HEK293 (cell line): ENCODE measurements around the gene N4BP2L1.
A peak's percentile ranks its signal among the peaks of the same experiment; 100 is the strongest.

Experiments
- CTCF ChIA-PET: fragments of 350-600 bp; formaldehyde crosslinking; extraction: SDS; loops from one replicate; lab custom pipeline; 2021; ENCODE audit warnings: antibody characterized with exemption; lab: Yijun Ruan, JAX
- POLR2A ChIA-PET: fragments of 300-600 bp; formaldehyde crosslinking; extraction: SDS; loops from one replicate; lab custom pipeline; 2020; ENCODE audit warnings: antibody characterized with exemption, inconsistent platforms; lab: Yijun Ruan, JAX
- H3K27ac ChIP-seq: fragments of 200-500 bp; sonication (Bioruptor generic); 2 replicates; pipeline ENCODE4 v1.5.1; 2014; ENCODE audit warnings: low read depth, low read length, control low read depth, inconsistent platforms; ENCODE audit errors: extremely low read depth
- H3K36me3 ChIP-seq, 2 experiments: fragments of 200-500 bp in 1 of 2; sonication (Bioruptor generic) in 1 of 2; 1 replicate in 1 of 2; 2 replicates in 1 of 2; pipeline ENCODE4 v1.5.1; 2014 to 2017; ENCODE audit warnings: inconsistent platforms in 2 of 2, low read length in 2 of 2; ENCODE audit not compliant: control insufficient read depth in 2 of 2, insufficient read depth in 1 of 2
- H3K4me1 ChIP-seq: fragments of 200-500 bp; sonication (Bioruptor generic); 2 replicates; pipeline ENCODE4 v1.5.1; 2014; ENCODE audit warnings: mild to moderate bottlenecking, low read length, inconsistent platforms; ENCODE audit not compliant: control insufficient read depth, insufficient read depth
- H3K4me3 ChIP-seq: 2 replicates; pipeline ENCODE4 v1.5.1; 2011; ENCODE audit warnings: low read depth, mild to moderate bottlenecking, control low read depth, low read length, moderate library complexity
- H3K9me3 ChIP-seq: fragments of 200-500 bp; sonication (Bioruptor generic); 2 replicates; pipeline ENCODE4 v1.5.1; 2014; ENCODE audit warnings: low read depth, low read length, inconsistent platforms; ENCODE audit not compliant: control insufficient read depth, insufficient read depth
- CTCF ChIP-seq: fragments of 450-650 bp; formaldehyde crosslinking; IDR thresholded peaks from 2 replicates; pipeline ENCODE4 v1.5.1; 2016; ENCODE audit warnings: missing biosample characterization, missing genetic modification characterization
- PRDM6 ChIP-seq: fragments of 450-650 bp; formaldehyde crosslinking; IDR thresholded peaks from 2 replicates; pipeline ENCODE4 v1.5.1; 2017; ENCODE audit warnings: missing biosample characterization, missing genetic modification characterization
- SALL2 ChIP-seq: fragments of 450-650 bp; formaldehyde crosslinking; IDR thresholded peaks from 2 replicates; pipeline ENCODE4 v1.5.0; 2017; ENCODE audit warnings: missing biosample characterization, mild to moderate bottlenecking, missing genetic modification characterization, borderline replicate concordance
- SCRT1 ChIP-seq: fragments of 450-650 bp; formaldehyde crosslinking; IDR thresholded peaks from 2 replicates; pipeline ENCODE4 v1.5.1; 2016; ENCODE audit warnings: missing biosample characterization, missing genetic modification characterization, borderline replicate concordance
- SETDB1 ChIP-seq: IDR thresholded peaks from one replicate; pipeline ENCODE4 v1.6.1; 2017; ENCODE audit warnings: mild to moderate bottlenecking, low read length, moderate library complexity, mixed read lengths; ENCODE audit not compliant: insufficient read length
- ZFP3 ChIP-seq: fragments of 450-650 bp; formaldehyde crosslinking; IDR thresholded peaks from 2 replicates; pipeline ENCODE4 v1.5.1; 2016; ENCODE audit warnings: low read depth, missing biosample characterization, missing genetic modification characterization
- ZFP69B ChIP-seq: fragments of 450-650 bp; formaldehyde crosslinking; IDR thresholded peaks from 2 replicates; pipeline ENCODE4 v1.5.1; 2016; ENCODE audit warnings: missing biosample characterization, missing genetic modification characterization
- ZNF10 ChIP-seq: fragments of 450-650 bp; formaldehyde crosslinking; IDR thresholded peaks from 2 replicates; pipeline ENCODE4 v1.5.1; 2017; ENCODE audit warnings: missing biosample characterization, missing genetic modification characterization
- ZNF121 ChIP-seq: fragments of 450-650 bp; formaldehyde crosslinking; IDR thresholded peaks from 2 replicates; pipeline ENCODE4 v1.5.1; 2016; ENCODE audit warnings: missing biosample characterization, missing genetic modification characterization
- ZNF138 ChIP-seq: fragments of 450-650 bp; formaldehyde crosslinking; IDR thresholded peaks from 2 replicates; pipeline ENCODE4 v1.5.1; 2016; ENCODE audit warnings: missing biosample characterization, missing genetic modification characterization, borderline replicate concordance
- ZNF140 ChIP-seq: fragments of 450-650 bp; formaldehyde crosslinking; IDR thresholded peaks from 2 replicates; pipeline ENCODE4 v1.5.1; 2016; ENCODE audit warnings: missing biosample characterization, missing genetic modification characterization
- ZNF16 ChIP-seq: fragments of 450-650 bp; formaldehyde crosslinking; IDR thresholded peaks from 2 replicates; pipeline ENCODE4 v1.5.1; 2016; ENCODE audit warnings: low read depth, missing biosample characterization, missing genetic modification characterization
- ZNF174 ChIP-seq: fragments of 450-650 bp; formaldehyde crosslinking; IDR thresholded peaks from 2 replicates; pipeline ENCODE4 v1.5.0; 2017; ENCODE audit warnings: missing biosample characterization, mild to moderate bottlenecking, missing genetic modification characterization
- ZNF623 ChIP-seq: fragments of 450-650 bp; formaldehyde crosslinking; IDR thresholded peaks from 2 replicates; pipeline ENCODE4 v1.5.1; 2016; ENCODE audit warnings: missing biosample characterization, missing genetic modification characterization
- ZNF701 ChIP-seq: fragments of 450-650 bp; formaldehyde crosslinking; IDR thresholded peaks from 2 replicates; pipeline ENCODE4 v1.5.1; 2016; ENCODE audit warnings: missing biosample characterization, missing genetic modification characterization
- ZNF768 ChIP-seq: fragments of 450-650 bp; formaldehyde crosslinking; IDR thresholded peaks from 2 replicates; pipeline ENCODE4 v1.5.1; 2018; ENCODE audit warnings: missing biosample characterization, mild to moderate bottlenecking, missing genetic modification characterization
- ZNF843 ChIP-seq: fragments of 450-650 bp; formaldehyde crosslinking; IDR thresholded peaks from 2 replicates; pipeline ENCODE4 v1.5.1; 2016; ENCODE audit warnings: missing biosample characterization, missing genetic modification characterization

Gene N4BP2L1

DNA sequence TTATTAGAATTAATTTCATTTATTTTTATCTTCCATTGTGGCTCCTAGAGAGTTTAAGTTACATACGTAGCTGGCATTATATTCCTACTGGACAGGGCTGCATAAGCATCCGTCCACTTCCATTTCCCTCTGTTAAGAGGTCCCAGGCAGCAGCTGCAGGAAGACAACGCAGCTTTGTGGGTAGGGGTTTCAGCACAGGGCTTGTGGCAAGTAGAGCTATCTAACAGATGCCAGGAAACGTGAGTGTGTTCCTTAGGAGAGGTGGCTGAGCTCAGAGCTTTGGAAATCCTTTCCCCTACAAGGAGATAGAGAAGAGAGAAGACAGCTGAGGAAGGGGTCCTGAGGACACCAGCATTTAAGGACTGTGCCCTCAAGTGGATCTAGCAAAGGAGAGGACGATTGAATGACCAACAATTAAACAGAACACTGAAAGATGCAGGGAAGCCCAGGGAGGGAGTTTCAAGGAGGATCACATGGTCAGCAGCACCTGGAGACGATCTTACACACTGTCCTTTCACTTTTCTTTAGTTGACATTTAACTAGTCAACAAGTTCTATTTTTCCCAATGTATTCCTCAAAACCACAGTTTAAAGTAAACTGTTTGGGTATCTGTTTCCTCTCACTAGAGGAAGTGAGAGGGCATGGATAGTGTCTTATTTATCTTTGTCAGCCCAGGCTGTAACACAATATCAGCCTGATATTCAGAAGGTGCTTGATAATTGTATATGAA is 2.3 kb upstream of the N4BP2L1 start:
- Histone ChIP-seq H3K4me1 (no peaks in the 10 kb centered on the region), H3K36me3 (peaks cover 0 to 7% of the 10 kb centered on the region in 2 experiments; a peak in 1 of 3 replicates), H3K4me3 (no peak overlapping the region), H3K9me3 (no peaks in the 10 kb centered on the region), H3K27ac (no peak overlapping the region)
- POLR2A ChIA-PET = no interaction called here
- TF ChIP-seq ZFP3 (no peak), CTCF (tag by site-specific recombination) (no peak), ZNF16 (tag by site-specific recombination) (no peak), ZNF138 (tag by site-specific recombination) (no peak), ZNF10 (tag by site-specific recombination) (no peak), ZNF140 (tag by site-specific recombination) (no peak), ZNF623 (tag by site-specific recombination) (no peak), SETDB1 (no peak), PRDM6 (no peak), ZFP69B (tag by site-specific recombination) (no peak), ZNF174 (tag by site-specific recombination) (no peak), SCRT1 (tag by site-specific recombination) (no peak), ZNF768 (tag by site-specific recombination) (no peak)
- CTCF ChIA-PET = no interaction called here

- H3K36me3 ChIP-seq = peaks cover 0 to 4% of the 10 kb centered on the region in 2 experiments; a peak in 1 of 3 replicates
- ChIA-PET POLR2A (no interaction called here), CTCF (no interaction called here)
- no peak overlapping the region for H3K4me3 ChIP-seq
- H3K4me1 ChIP-seq = no peaks in the 10 kb centered on the region
- no peak overlapping the region for H3K27ac ChIP-seq
- no peaks in the 10 kb centered on the region for H3K9me3 ChIP-seq
- TF ChIP-seq ZNF701 (tag by site-specific recombination) = no peak
- TF ChIP-seq ZNF843 (tag by site-specific recombination) = no peak
- TF ChIP-seq ZNF121 (tag by site-specific recombination) = peak; percentile 94
- no peak for TF ChIP-seq SALL2 (tag by site-specific recombination)
- TF ChIP-seq, all 188 proteins: peak for 1
These were observed 1.5 kb upstream of the N4BP2L1 start for GRCh38 chr13:32429433-32429909.
